Measurements from ENCODE around the gene NUDT4. TPM values are rescaled to one million over a fixed set of nuclear protein-coding genes. Genes with fewer than 3 reads are reported as not detected.

NUDT4 gene
- total and polyA plus RNA-seq, 2 of the 4 experiments (the other 2 are of a cell fraction): 23.6 to 25.6 TPM

DNA sequence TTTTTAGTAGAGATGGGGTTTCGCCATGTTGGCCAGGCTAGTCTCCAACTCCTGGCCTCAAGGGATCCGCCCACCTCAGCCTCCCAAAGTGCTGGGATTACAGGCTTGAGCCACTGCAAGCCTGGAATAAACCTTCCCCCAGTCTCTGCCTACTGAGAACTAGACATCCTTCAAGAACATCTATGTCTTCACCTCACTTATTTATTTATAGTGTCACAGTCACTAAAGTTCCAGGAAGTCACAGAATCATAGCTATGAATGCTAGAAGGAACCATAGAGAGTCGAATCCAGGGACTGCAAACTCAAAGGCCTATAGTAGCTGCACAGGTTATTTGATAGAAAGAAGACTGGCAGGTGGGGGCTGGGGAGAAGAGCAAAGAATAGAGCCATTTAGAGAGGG, 44.7 kb upstream of the NUDT4 start:
- no TSS peak for BruUV-seq (replicated peaks)
- Histone ChIP-seq H2AK9ac (replicated peaks; ENCODE audit: low read depth, low read length, poor library complexity) (no peak overlapping the region), H3K23ac (ENCODE audit: low read depth, low read length) (no peak overlapping the region), H4K5ac (ENCODE audit: low read depth, low read length) (no peak overlapping the region), H3K4me3 (ENCODE audit: insufficient read depth, low read depth, low read length) (no peak overlapping the region), H3K4me2 (ENCODE audit: low read depth, low read length) (no peak overlapping the region), H3K9me1 (ENCODE audit: insufficient read depth, low read length) (no peaks in the 10 kb centered on the region), H2AK5ac (ENCODE audit: low read depth, low read length) (no peak overlapping the region), H4K91ac (ENCODE audit: insufficient read depth, low read depth, low read length) (no peak overlapping the region), H2BK5ac (ENCODE audit: low read depth, low read length, poor library complexity, severe bottlenecking) (no peak overlapping the region), H3K27ac (ENCODE audit: insufficient read depth, low read length) (no peak overlapping the region), H4K8ac (ENCODE audit: low read depth in 2 of 2, low read length in 2 of 2) (no peak overlapping the region), H4K20me1 (ENCODE audit: insufficient read depth, low read length) (no peaks in the 10 kb centered on the region), H2BK20ac (ENCODE audit: low read depth, low read length) (no peak overlapping the region), H3K79me1 (ENCODE audit: low read depth in 1 of 2, low read length in 2 of 2) (no peaks in the 10 kb centered on the region), H3K4ac (ENCODE audit: low read depth, low read length) (no peak overlapping the region), H3K27me3 (ENCODE audit: control insufficient read depth, insufficient read depth, low read length) (no peaks in the 10 kb centered on the region), H3K36me3 (ENCODE audit: control insufficient read depth, insufficient read depth, low read length) (no peaks in the 10 kb centered on the region), H2BK120ac (ENCODE audit: low read depth, low read length) (no peak overlapping the region), H3K9ac (ENCODE audit: low read depth, low read length) (no peak overlapping the region), H3K9me3 (ENCODE audit: control insufficient read depth, insufficient read depth, low read length) (no peaks in the 10 kb centered on the region), H2BK15ac (ENCODE audit: low read depth, low read length) (no peak overlapping the region), H2AFZ (replicated peaks; ENCODE audit: low read length, poor library complexity) (no peak overlapping the region), H3K14ac (replicated peaks; ENCODE audit: low read depth, low read length) (no peak overlapping the region), H3K4me1 (ENCODE audit: control insufficient read depth, insufficient read depth, low read length) (no peaks in the 10 kb centered on the region), H3K18ac (ENCODE audit: low read depth, low read length) (no peak overlapping the region), H3K56ac (ENCODE audit: extremely low read depth, insufficient read depth, low read length) (no peak overlapping the region)
- CTCF ChIA-PET: no interaction called here
- dilution Hi-C loops (cut with HindIII; ENCODE audit: low sequenced_read_pairs, unreplicated experiment): no loop called here
- intact Hi-C loops (cut with micrococcal nuclease): no loop called here
- in situ Hi-C loops (cut with MboI; ENCODE audit: low sequenced_read_pairs): no loop called here
- POLR2A ChIA-PET (ENCODE audit: unreplicated experiment): no interaction called here
- ATAC-seq (ENCODE audit: low read depth): no peak
- no peak for DNase-seq
- WGBS, 2 experiments (ENCODE audit: extremely low coverage in 2 of 2, insufficient read length in 1 of 2): 80% methylated on average over 2 of the region's 3 CpGs; no CpG with 5 or more reads in 1 of the 2 experiments
- TF ChIP-seq CHD1 (IDR thresholded peaks at IDR 0.05; ENCODE audit: low read depth, low read length): no peak
- TF ChIP-seq MXI1 (IDR thresholded peaks at IDR 0.05; ENCODE audit: borderline replicate concordance, low read depth, low read length): no peak
- TF ChIP-seq, protein P1, sequence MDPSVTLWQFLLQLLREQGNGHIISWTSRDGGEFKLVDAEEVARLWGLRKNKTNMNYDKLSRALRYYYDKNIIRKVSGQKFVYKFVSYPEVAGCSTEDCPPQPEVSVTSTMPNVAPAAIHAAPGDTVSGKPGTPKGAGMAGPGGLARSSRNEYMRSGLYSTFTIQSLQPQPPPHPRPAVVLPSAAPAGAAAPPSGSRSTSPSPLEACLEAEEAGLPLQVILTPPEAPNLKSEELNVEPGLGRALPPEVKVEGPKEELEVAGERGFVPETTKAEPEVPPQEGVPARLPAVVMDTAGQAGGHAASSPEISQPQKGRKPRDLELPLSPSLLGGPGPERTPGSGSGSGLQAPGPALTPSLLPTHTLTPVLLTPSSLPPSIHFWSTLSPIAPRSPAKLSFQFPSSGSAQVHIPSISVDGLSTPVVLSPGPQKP (IDR thresholded peaks at IDR 0.05; ENCODE audit: borderline replicate concordance, low read depth, low read length): no peak
- no peak for TF ChIP-seq RFX5 (IDR thresholded peaks at IDR 0.05; ENCODE audit: low read depth, low read length)
- no peak for TF ChIP-seq BHLHE40 (IDR thresholded peaks at IDR 0.05; ENCODE audit: low read depth, low read length)
- no peak for TF ChIP-seq POLR2A (IDR thresholded peaks at IDR 0.05; ENCODE audit: low read depth, low read length)
- TF ChIP-seq CEBPB (IDR thresholded peaks at IDR 0.05; ENCODE audit: low read depth, low read length): no peak
- TF ChIP-seq FOS (IDR thresholded peaks at IDR 0.05; ENCODE audit: low read depth, low read length): no peak
- TF ChIP-seq, protein P2, sequence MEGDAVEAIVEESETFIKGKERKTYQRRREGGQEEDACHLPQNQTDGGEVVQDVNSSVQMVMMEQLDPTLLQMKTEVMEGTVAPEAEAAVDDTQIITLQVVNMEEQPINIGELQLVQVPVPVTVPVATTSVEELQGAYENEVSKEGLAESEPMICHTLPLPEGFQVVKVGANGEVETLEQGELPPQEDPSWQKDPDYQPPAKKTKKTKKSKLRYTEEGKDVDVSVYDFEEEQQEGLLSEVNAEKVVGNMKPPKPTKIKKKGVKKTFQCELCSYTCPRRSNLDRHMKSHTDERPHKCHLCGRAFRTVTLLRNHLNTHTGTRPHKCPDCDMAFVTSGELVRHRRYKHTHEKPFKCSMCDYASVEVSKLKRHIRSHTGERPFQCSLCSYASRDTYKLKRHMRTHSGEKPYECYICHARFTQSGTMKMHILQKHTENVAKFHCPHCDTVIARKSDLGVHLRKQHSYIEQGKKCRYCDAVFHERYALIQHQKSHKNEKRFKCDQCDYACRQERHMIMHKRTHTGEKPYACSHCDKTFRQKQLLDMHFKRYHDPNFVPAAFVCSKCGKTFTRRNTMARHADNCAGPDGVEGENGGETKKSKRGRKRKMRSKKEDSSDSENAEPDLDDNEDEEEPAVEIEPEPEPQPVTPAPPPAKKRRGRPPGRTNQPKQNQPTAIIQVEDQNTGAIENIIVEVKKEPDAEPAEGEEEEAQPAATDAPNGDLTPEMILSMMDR (conservative IDR thresholded peaks at IDR 0.05; ENCODE audit: low read depth, low read length): no peak

Measured in IMR-90 (cell line).